Naive thymus-derived CD8-positive, alpha-beta T cell (primary cell): ENCODE results near the gene KATNAL2. TPM values are rescaled to one million over a fixed set of nuclear protein-coding genes. Genes with fewer than 3 reads are reported as not detected.
"Not testable (repeated sequence)": the region's sequence is repeated elsewhere in the genome, so short reads cannot be mapped to it uniquely, and the experiment has no call there.

ENCODE experiments used
- ATAC-seq, 2 donors: fragments of 150-1000 bp; cut with Tn5 transposase in 1 of 2; sonication (Bioruptor Pico), chemical (Tn5 transposase) in 1 of 2; 1 replicate in 1 of 2; 2 replicates in 1 of 2; pipeline ENCODE4 v1.10.0; 2021; ENCODE audit warnings: mild to moderate bottlenecking in 2 of 2, moderate library complexity in 2 of 2
- POLR2A ChIA-PET: fragments of 350-600 bp; sonication (Branson Sonifier 250); formaldehyde crosslinking; loops from one replicate; lab custom pipeline; 2021; ENCODE audit warnings: antibody characterized with exemption; lab: Charles Lee
- DNase-seq, 10 donors: peaks; one replicate each; pipeline versions ENCODE4 v3.0.0 to v3.0.0-alpha.2; 2020 to 2022
- H3K27ac Mint-ChIP-seq, 10 donors: one replicate each; pipeline ENCODE4 v1.8.0; 2020 to 2022; ENCODE audit warnings: mild to moderate bottlenecking in 10 of 10, mixed read lengths in 10 of 10, moderate library complexity in 4 of 10, inconsistent platforms in 1 of 10
- H3K27me3 Mint-ChIP-seq, 5 donors: one replicate each; pipeline ENCODE4 v1.8.0; 2021 to 2022; ENCODE audit warnings: mixed read lengths in 5 of 5
- H3K36me3 Mint-ChIP-seq, 3 donors: one replicate each; pipeline ENCODE4 v1.8.0; 2020 to 2022; ENCODE audit warnings: mixed read lengths in 3 of 3, mild to moderate bottlenecking in 2 of 3, inconsistent platforms in 1 of 3
- H3K4me1 Mint-ChIP-seq, 4 donors: one replicate each; pipeline ENCODE4 v1.8.0; 2021 to 2022; ENCODE audit warnings: mixed read lengths in 4 of 4
- H3K4me3 Mint-ChIP-seq, 10 donors: one replicate each; pipeline ENCODE4 v1.8.0; 2020 to 2022; ENCODE audit warnings: mild to moderate bottlenecking in 10 of 10, mixed read lengths in 10 of 10, moderate library complexity in 6 of 10, inconsistent platforms in 1 of 10
- H3K9me3 Mint-ChIP-seq, 9 donors: one replicate each; pipeline ENCODE4 v1.8.0; 2020 to 2022; ENCODE audit warnings: mixed read lengths in 9 of 9, mild to moderate bottlenecking in 3 of 9, inconsistent platforms in 1 of 9, moderate library complexity in 1 of 9
- polyA plus RNA-seq, 3 donors: library from polyadenylated mRNA; unstranded; fragments of 300-500 nt; fragmentation: Illumina TruSeq; gene quantifications; one replicate each; pipeline ENCODE4 v1.2.3, GENCODE V29; 2021
- total RNA-seq, 8 experiments: library from RNA in 2 of 8; stranded (reverse) in 2 of 8; gene quantifications; one replicate each; pipeline ENCODE4 v1.2.3 and lab custom pipeline; 2021 to 2026

The KATNAL2 gene
- total and polyA plus RNA-seq, 5 experiments from 2014 or later: 0.11 to 2.2 (median 1.1) TPM

DNA sequence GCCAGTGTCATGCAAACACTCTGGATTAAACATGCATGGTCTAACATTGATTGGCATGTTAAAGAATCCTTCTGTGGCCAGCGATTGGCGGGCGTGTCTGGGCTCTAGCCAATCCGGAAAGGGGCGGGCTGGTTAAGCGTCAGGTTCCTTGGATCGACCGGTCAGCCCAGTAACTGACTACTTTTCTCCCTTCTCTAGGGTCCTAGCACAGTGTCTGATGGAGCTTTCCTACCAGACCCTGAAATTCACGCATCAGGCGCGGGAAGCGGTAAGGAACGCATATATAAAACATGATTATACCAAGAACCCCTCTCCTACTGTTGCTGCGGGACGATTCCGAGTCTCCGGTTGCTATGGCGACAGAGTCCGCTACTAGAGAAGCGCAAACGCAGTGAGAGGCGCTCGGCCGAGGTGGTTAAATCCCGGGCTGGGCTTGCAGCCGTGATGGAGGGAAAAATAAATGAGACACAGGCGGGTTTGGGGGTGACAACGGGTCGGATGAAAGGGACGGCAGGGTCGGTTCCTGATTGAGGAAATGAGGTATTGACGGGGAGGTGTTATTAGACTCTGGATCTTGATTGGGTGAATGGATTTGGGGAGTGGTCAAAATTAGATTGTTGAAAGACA is 29.4 kb downstream of the KATNAL2 start:
- POLR2A ChIA-PET: no interaction called here
- no peak overlapping the region for H3K4me3 Mint-ChIP-seq

DNA sequence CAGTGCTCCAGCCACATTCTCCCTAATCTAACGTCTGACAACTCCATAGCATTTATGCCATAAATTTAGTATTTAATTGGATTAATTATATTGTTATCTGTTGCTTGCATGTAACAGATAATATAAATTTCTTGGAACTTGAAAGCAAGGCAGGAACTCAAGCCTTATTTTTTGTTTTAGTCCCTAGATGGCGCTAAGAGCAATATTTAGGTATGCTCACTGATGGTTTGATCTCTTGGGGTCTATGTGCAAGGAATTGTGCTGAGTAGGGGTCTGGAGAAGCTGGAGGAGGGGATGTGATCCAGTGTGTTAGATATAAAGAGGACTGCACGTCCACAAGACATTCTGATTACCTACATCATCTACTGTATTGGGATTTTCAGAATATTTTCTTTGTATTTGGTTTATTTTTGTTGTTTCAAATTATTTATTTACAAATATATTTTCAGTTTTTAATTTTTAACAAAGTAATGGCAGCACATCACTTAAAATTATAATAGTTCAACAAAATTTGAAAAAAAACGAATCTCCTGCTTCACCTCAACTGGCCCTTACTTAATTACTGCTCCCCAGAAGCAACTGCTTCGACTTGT is 32.8 kb downstream of the KATNAL2 start:
- no peaks in the 10 kb centered on the region for H3K4me1 Mint-ChIP-seq
- peaks cover 8 to 24% (median 14%) of the 10 kb centered on the region in 5 donors for H3K27me3 Mint-ChIP-seq
- POLR2A ChIA-PET: no interaction called here
- H3K9me3 Mint-ChIP-seq: no peaks in the 10 kb centered on the region
- H3K4me3 Mint-ChIP-seq: no peak overlapping the region
- no peak for ATAC-seq
- H3K36me3 Mint-ChIP-seq: no peaks in the 10 kb centered on the region
- H3K27ac Mint-ChIP-seq: no peak overlapping the region
- DNase-seq: no peak

More for the DNA sequence above, 29.4 kb downstream of the KATNAL2 start:
- no peak overlapping the region for H3K27ac Mint-ChIP-seq
- H3K27me3 Mint-ChIP-seq: peaks cover 13 to 28% (median 18%) of the 10 kb centered on the region in 5 donors
- no peaks in the 10 kb centered on the region for H3K4me1 Mint-ChIP-seq
- no peaks in the 10 kb centered on the region for H3K9me3 Mint-ChIP-seq
- H3K36me3 Mint-ChIP-seq: no peaks in the 10 kb centered on the region
- ATAC-seq (peak; percentile 83 to 84), DNase-seq (peak; percentile 9 to 76 (median 35))

DNA sequence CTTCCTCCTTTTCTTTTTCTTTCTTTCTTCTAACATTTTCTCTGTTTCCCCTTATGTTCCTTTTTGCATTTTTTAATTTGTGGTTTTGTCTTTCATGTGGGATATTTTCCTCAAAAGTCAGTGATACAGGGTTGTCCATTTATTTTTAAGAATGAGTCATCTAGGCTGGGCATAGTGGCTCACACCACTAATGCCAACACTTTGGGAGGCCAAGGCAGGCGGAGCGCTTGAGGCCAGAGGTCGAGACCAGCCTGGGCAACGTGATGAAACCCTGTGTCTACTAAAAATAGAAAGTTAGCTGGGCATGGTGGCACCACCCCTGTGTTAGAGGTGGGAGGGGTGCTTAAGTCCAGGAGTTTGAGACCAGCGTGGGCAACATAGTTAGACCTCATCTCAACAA is 35.8 kb downstream of the KATNAL2 start:
- H3K27ac Mint-ChIP-seq: no peak overlapping the region
- no peaks in the 10 kb centered on the region for H3K4me1 Mint-ChIP-seq
- ATAC-seq (no peak), DNase-seq (no peak)
- H3K27me3 Mint-ChIP-seq: peaks cover 6 to 23% (median 11%) of the 10 kb centered on the region in 5 donors
- no peaks in the 10 kb centered on the region for H3K36me3 Mint-ChIP-seq
- H3K9me3 Mint-ChIP-seq: no peaks in the 10 kb centered on the region
- no peak overlapping the region for H3K4me3 Mint-ChIP-seq
- POLR2A ChIA-PET: no interaction called here

DNA sequence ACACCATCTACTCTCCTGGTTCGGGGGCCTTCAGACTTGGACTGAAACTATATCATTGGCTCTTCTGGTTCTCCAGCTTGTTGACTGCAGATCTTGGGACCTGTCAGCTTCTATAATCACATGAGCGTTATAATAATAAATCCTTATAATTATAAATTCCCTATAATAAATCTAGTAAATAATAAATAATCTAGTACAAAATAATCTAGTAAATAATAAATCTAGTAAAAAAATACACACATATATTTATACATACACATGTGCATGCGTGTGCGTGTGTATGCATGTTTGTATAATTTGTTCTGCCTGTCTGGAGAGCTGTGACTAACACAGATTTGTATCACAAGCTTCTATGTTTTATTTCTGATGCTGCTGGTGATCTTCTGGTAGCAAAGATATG is 40.8 kb downstream of the KATNAL2 start:
- peaks cover 0 to 17% (median 8%) of the 10 kb centered on the region in 9 donors for H3K9me3 Mint-ChIP-seq
- peaks cover 0 to 11% (median 0%) of the 10 kb centered on the region in 5 donors for H3K27me3 Mint-ChIP-seq
- H3K27ac Mint-ChIP-seq: no peak overlapping the region
- no peaks in the 10 kb centered on the region for H3K4me1 Mint-ChIP-seq
- peaks cover 0 to 13% (median 6%) of the 10 kb centered on the region in 3 donors for H3K36me3 Mint-ChIP-seq
- no peak overlapping the region for H3K4me3 Mint-ChIP-seq
- POLR2A ChIA-PET: no interaction called here
- ATAC-seq (no peak), DNase-seq (no peak)

DNA sequence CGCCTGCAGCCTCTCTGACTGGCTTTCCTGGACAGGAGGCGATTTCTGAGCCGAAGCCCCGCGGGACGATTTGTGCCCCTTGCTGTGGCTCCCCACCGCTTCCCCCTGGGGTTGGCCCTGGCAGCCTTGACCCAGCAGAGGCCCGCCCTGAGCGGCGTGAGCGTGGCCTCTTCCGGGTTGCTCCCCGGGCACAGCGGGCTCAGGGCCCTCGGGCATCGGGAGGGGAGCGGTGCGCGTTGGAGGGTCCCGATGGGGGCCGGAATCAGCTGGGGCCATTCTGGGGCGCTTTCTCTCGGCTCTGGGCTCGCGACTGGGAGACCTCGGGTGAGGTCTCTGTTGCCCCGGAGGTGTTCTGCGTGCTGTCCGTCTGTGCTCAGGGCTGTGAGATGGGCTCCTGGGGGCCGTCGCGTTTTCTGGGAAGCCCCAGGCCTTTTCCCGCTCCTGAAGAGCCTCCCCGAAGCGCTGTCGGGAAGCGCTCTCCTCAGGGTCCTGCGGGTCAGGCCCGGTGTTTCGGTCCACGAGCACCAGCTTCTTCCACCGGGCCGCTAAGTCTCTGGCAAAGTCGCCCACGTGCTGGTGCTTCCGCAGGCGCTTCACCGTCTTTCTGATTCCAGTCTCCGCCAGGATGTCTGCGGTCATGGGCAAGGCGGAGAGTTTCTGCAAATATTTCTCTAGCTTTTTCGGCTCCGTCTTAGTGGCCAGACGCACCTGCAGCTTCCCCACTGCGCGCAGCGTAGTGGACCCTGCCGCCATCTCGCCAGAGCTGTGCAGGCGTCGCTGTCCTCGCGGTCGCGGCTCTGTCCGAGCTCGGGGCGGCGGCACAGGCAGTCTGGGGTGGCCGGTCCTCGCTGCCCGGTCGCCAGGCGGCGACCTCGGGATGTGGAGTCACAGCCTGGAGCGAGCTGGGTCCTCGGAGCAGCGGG is 46.5 kb downstream of the KATNAL2 start:
- ATAC-seq, H3K4me1 Mint-ChIP-seq, H3K4me3 Mint-ChIP-seq, DNase-seq, H3K27ac Mint-ChIP-seq, POLR2A ChIA-PET: not testable (repeated sequence)
- Mint-ChIP-seq H3K27me3 (peaks cover 0 to 11% (median 0%) of the 10 kb centered on the region in 5 donors), H3K36me3 (peaks cover 0 to 13% (median 13%) of the 10 kb centered on the region in 3 donors), H3K9me3 (peaks cover 0 to 26% (median 12%) of the 10 kb centered on the region in 9 donors)

DNA sequence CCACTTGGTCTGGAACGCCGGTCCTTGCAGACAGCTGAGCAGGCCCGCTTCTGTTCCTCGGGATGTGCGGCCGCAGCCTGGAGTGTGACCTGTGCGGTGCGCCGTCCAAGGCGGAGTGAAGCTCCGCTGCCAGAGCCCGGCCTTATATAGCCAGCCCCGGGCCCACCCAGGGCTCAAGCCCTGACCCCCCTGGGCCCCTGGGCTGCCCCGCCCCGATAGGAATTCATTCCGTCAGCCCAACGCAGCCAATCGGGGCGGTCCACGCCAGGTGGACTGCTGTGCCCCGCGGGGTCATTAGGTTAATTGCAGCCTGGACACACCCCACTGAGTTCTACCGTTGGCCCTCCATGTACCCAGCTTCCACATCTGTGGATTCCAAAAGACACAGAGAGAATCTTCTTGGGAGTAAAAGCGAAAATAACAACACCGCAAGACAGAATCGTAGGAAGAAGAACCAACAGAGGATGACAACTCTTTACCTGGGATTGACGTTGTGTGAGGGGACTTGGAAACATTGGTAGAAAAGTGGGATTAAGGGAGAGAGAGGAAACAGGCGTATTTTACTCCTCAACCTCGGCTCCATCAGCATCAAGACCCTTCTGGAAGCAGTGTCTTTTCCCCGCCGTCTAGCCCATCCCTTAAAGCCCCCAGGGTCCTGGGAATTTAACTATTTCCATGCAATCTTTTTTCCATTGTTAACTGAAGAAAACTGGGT is 47.3 kb downstream of the KATNAL2 start:
- peaks cover 0 to 13% (median 12%) of the 10 kb centered on the region in 3 donors for H3K36me3 Mint-ChIP-seq
- H3K9me3 Mint-ChIP-seq: peaks cover 0 to 26% (median 12%) of the 10 kb centered on the region in 9 donors
- H3K4me1 Mint-ChIP-seq, H3K27ac Mint-ChIP-seq, POLR2A ChIA-PET, ATAC-seq, H3K4me3 Mint-ChIP-seq, DNase-seq: not testable (repeated sequence)
- peaks cover 0 to 11% (median 0%) of the 10 kb centered on the region in 5 donors for H3K27me3 Mint-ChIP-seq

DNA sequence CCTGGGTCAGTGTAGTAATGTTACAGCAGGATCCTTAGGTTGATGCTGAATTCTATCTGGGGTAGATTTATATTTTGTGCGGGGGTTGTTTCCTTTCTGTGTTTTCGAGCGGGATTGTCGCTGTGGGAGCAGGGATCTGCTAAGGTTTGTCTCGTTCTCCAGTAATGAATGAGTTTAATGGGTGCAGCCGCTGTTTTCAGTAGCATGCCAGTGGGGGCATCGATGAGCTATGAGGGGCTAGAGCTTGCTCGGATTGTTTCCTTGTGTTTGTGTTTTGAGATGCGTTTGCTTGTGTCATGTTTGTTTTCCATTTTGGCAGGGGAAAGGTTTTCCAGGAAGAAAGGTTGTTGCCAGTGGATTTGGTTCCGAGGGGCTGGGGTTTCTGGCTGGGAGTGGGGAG is 48.9 kb downstream of the KATNAL2 start:
- H3K27ac Mint-ChIP-seq, H3K27me3 Mint-ChIP-seq, POLR2A ChIA-PET, H3K4me3 Mint-ChIP-seq, H3K36me3 Mint-ChIP-seq, ATAC-seq, H3K4me1 Mint-ChIP-seq, DNase-seq: not testable (repeated sequence)
- H3K9me3 Mint-ChIP-seq: peaks cover 0 to 16% (median 4%) of the 10 kb centered on the region in 9 donors

DNA sequence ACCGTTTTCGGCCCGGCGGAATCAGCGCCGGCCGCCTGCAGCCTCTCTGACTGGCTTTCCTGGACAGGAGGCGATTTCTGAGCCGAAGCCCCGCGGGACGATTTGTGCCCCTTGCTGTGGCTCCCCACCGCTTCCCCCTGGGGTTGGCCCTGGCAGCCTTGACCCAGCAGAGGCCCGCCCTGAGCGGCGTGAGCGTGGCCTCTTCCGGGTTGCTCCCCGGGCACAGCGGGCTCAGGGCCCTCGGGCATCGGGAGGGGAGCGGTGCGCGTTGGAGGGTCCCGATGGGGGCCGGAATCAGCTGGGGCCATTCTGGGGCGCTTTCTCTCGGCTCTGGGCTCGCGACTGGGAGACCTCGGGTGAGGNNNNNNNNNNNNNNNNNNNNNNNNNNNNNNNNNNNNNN is 52.1 kb downstream of the KATNAL2 start:
- H3K27ac Mint-ChIP-seq, H3K4me3 Mint-ChIP-seq, H3K36me3 Mint-ChIP-seq, H3K4me1 Mint-ChIP-seq, H3K27me3 Mint-ChIP-seq, POLR2A ChIA-PET, ATAC-seq, DNase-seq: not testable (repeated sequence)
- peaks cover 0 to 10% (median 4%) of the 10 kb centered on the region in 9 donors for H3K9me3 Mint-ChIP-seq

DNA sequence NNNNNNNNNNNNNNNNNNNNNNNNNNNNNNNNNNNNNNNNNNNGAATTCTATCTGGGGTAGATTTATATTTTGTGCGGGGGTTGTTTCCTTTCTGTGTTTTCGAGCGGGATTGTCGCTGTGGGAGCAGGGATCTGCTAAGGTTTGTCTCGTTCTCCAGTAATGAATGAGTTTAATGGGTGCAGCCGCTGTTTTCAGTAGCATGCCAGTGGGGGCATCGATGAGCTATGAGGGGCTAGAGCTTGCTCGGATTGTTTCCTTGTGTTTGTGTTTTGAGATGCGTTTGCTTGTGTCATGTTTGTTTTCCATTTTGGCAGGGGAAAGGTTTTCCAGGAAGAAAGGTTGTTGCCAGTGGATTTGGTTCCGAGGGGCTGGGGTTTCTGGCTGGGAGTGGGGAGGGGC is 102.5 kb downstream of the KATNAL2 start:
- H3K4me3 Mint-ChIP-seq, ATAC-seq, POLR2A ChIA-PET, H3K9me3 Mint-ChIP-seq, H3K36me3 Mint-ChIP-seq, H3K27me3 Mint-ChIP-seq, H3K4me1 Mint-ChIP-seq, H3K27ac Mint-ChIP-seq, DNase-seq: not testable (repeated sequence)

DNA sequence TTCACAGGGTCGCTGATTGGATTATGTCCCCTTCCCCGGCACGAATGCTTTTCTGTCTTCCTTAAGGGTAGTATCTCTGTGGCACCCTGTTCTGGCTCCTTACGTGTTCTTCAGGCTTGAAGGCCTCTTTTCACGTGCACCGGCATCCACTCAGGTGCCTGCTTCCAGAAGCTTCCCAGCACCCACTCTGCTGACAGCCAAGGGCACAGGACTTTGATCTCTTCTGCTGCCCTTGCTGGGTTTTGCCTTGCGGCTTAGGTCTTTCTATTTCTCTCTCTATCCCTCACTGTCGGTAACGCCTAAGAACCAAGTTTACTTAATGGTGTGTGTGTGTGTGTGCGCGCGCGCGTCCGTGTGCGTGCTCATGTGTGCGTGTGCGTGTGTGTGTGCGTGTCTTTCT is 103.4 kb downstream of the KATNAL2 start:
- H3K27me3 Mint-ChIP-seq, H3K9me3 Mint-ChIP-seq, ATAC-seq, DNase-seq, H3K36me3 Mint-ChIP-seq, H3K4me3 Mint-ChIP-seq, H3K27ac Mint-ChIP-seq, H3K4me1 Mint-ChIP-seq, POLR2A ChIA-PET: not testable (repeated sequence)

DNA sequence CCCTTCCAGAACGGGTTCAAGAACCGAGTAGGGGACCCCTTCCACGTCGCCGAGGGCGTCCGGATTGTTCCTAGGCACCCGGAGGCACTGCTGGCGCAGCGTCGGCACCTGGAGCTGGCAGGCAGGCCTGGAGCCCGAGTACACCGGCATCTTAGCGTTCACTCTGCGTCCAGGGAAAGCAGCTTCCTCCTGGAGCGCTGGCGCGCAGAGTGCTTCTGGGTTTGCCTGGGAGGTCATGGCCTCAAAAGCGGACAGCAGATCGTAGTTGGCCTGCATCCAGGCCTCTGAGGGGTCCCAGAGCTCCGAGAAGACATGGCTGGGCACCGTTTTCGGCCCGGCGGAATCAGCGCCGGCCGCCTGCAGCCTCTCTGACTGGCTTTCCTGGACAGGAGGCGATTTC is 105.4 kb downstream of the KATNAL2 start:
- DNase-seq, H3K4me1 Mint-ChIP-seq, H3K4me3 Mint-ChIP-seq, POLR2A ChIA-PET, ATAC-seq, H3K27ac Mint-ChIP-seq, H3K27me3 Mint-ChIP-seq, H3K9me3 Mint-ChIP-seq, H3K36me3 Mint-ChIP-seq: not testable (repeated sequence)

DNA sequence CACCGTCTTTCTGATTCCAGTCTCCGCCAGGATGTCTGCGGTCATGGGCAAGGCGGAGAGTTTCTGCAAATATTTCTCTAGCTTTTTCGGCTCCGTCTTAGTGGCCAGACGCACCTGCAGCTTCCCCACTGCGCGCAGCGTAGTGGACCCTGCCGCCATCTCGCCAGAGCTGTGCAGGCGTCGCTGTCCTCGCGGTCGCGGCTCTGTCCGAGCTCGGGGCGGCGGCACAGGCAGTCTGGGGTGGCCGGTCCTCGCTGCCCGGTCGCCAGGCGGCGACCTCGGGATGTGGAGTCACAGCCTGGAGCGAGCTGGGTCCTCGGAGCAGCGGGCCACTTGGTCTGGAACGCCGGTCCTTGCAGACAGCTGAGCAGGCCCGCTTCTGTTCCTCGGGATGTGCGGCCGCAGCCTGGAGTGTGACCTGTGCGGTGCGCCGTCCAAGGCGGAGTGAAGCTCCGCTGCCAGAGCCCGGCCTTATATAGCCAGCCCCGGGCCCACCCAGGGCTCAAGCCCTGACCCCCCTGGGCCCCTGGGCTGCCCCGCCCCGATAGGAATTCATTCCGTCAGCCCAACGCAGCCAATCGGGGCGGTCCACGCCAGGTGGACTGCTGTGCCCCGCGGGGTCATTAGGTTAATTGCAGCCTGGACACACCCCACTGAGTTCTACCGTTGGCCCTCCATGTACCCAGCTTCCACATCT is 106.5 kb downstream of the KATNAL2 start:
- POLR2A ChIA-PET, H3K27ac Mint-ChIP-seq, H3K4me1 Mint-ChIP-seq, ATAC-seq, DNase-seq, H3K27me3 Mint-ChIP-seq, H3K4me3 Mint-ChIP-seq, H3K9me3 Mint-ChIP-seq, H3K36me3 Mint-ChIP-seq: not testable (repeated sequence)
